Measurements from ENCODE around the gene TTC28. TPM values are rescaled to one million over a fixed set of nuclear protein-coding genes. Genes with fewer than 3 reads are reported as not detected.

The TTC28 gene
- total RNA-seq, 1 donor from 2014 or later, result 46.2 TPM

DNA sequence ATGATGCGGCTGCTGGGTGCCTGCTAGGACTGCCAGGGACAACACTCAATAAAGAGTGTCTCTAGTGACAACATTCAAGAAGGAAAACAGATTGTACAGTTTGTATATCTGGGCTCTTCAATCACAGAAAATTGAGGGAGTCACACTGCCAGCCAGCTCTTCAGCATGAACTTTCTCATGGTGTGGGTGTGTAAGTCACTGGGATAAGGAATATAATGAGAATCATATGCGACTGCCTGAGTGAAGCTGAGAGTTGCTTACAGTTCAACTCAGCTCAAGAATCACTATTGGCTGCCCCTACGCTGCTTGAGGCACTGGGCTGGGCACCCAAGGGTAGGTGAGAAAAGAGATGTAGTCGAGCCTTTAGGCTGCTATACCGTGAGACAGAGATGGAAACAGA is 432.5 kb downstream of the TTC28 start:
- H3K27ac ChIP-seq, result no peak overlapping the region
- H3K4me3 ChIP-seq, result no peak overlapping the region
- no peak overlapping the region for H2AFZ ChIP-seq (replicated peaks)
- peaks cover 55% of the 10 kb centered on the region for H3K4me1 Mint-ChIP-seq
- H3K4me1 ChIP-seq, result peaks cover 31% of the 10 kb centered on the region
- H3K79me2 ChIP-seq (ENCODE audit: low read depth), result peaks cover 3% of the 10 kb centered on the region
- no peak for DNase-seq (ENCODE audit: low spot score)
- no peaks in the 10 kb centered on the region for H3F3A ChIP-seq (ENCODE audit: low read depth)
- no peaks in the 10 kb centered on the region for H3K27me3 Mint-ChIP-seq (ENCODE audit: insufficient read depth, low read depth)
- peaks cover 69% of the 10 kb centered on the region for H4K20me1 ChIP-seq (ENCODE audit: low read depth)
- no peaks in the 10 kb centered on the region for H3K9me3 ChIP-seq (ENCODE audit: low read depth)
- H3K36me3 Mint-ChIP-seq, result no peaks in the 10 kb centered on the region
- no peak overlapping the region for H3K4me2 ChIP-seq
- H3K9me3 Mint-ChIP-seq, result no peaks in the 10 kb centered on the region
- H3K9ac ChIP-seq, result no peak overlapping the region
- H3K4me3 Mint-ChIP-seq, result no peak overlapping the region
- no peak for TF ChIP-seq CTCF (IDR thresholded peaks at IDR 0.05)
- TF ChIP-seq EZH2phosphoT487 (IDR thresholded peaks at IDR 0.05), result no peak
- TF ChIP-seq EZH2 (IDR thresholded peaks at IDR 0.05), result no peak
- no peak overlapping the region for H3K27ac Mint-ChIP-seq
- H3K36me3 ChIP-seq, result no peaks in the 10 kb centered on the region
- peaks cover 74% of the 10 kb centered on the region for H3K27me3 ChIP-seq

GRCh38 chr22:28246397-28246796 is 433.2 kb downstream of the TTC28 start:
- TF ChIP-seq EZH2phosphoT487 (IDR thresholded peaks at IDR 0.05) (no peak), CTCF (IDR thresholded peaks at IDR 0.05) (no peak), EZH2 (IDR thresholded peaks at IDR 0.05) (no peak)
- Mint-ChIP-seq H3K27me3 (ENCODE audit: insufficient read depth, low read depth) (no peaks in the 10 kb centered on the region), H3K4me3 (no peak overlapping the region), H3K36me3 (no peaks in the 10 kb centered on the region), H3K9me3 (no peaks in the 10 kb centered on the region), H3K27ac (no peak overlapping the region), H3K4me1 (peaks cover 55% of the 10 kb centered on the region)
- no peak overlapping the region for H3K4me2 ChIP-seq
- no peak for DNase-seq (ENCODE audit: low spot score)
- no peak overlapping the region for H3K4me3 ChIP-seq
- no peaks in the 10 kb centered on the region for H3F3A ChIP-seq (ENCODE audit: low read depth)
- H3K36me3 ChIP-seq, result no peaks in the 10 kb centered on the region
- no peak overlapping the region for H3K9ac ChIP-seq
- H4K20me1 ChIP-seq (ENCODE audit: low read depth), result peaks cover 75% of the 10 kb centered on the region
- H3K4me1 ChIP-seq, result peaks cover 31% of the 10 kb centered on the region
- H3K79me2 ChIP-seq (ENCODE audit: low read depth), result peaks cover 3% of the 10 kb centered on the region
- H3K9me3 ChIP-seq (ENCODE audit: low read depth), result no peaks in the 10 kb centered on the region
- H3K27ac ChIP-seq, result no peak overlapping the region
- H2AFZ ChIP-seq (replicated peaks), result no peak overlapping the region
- H3K27me3 ChIP-seq, result peaks cover 67% of the 10 kb centered on the region

DNA sequence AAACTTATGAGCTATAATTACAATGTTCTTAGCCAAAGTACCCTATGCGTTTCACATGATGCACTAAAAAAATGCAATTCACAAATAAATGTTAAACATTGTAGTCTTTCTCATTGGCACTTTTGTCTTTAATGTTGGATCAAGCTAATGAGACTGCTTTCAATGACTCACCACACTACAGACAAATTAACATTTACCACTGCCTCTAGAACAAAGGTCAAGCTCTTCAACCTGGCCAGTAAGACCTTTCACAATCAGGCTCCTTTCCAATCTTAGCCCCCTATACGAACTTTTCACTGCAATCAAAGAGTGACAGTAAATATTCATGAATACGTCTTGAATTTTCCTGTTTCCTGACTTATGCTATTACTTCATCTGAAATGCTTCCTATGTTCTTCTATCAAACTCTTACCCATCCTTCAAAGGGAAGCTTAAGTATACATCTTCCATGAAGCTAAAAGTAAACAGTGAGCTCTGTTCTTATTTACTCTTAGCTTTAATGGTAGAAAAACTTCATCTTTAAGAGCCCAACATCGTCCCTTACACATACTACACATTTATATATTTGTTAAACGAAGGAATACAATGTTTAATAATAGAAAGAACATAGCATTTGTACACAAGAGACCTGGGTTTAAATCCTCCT is 433.9 kb downstream of the TTC28 start:
- H3F3A ChIP-seq (ENCODE audit: low read depth), result no peaks in the 10 kb centered on the region
- TF ChIP-seq EZH2 (IDR thresholded peaks at IDR 0.05) (no peak), CTCF (IDR thresholded peaks at IDR 0.05) (no peak), EZH2phosphoT487 (IDR thresholded peaks at IDR 0.05) (no peak)
- no peaks in the 10 kb centered on the region for H3K36me3 ChIP-seq
- no peaks in the 10 kb centered on the region for H3K27me3 Mint-ChIP-seq (ENCODE audit: insufficient read depth, low read depth)
- H2AFZ ChIP-seq (replicated peaks), result no peak overlapping the region
- no peak overlapping the region for H3K27ac Mint-ChIP-seq
- H3K9me3 Mint-ChIP-seq, result no peaks in the 10 kb centered on the region
- H3K4me1 ChIP-seq, result peaks cover 31% of the 10 kb centered on the region
- H3K4me1 Mint-ChIP-seq, result peaks cover 55% of the 10 kb centered on the region
- H3K4me2 ChIP-seq, result no peak overlapping the region
- H3K27ac ChIP-seq, result no peak overlapping the region
- peaks cover 75% of the 10 kb centered on the region for H4K20me1 ChIP-seq (ENCODE audit: low read depth)
- no peaks in the 10 kb centered on the region for H3K9me3 ChIP-seq (ENCODE audit: low read depth)
- H3K36me3 Mint-ChIP-seq, result no peaks in the 10 kb centered on the region
- H3K79me2 ChIP-seq (ENCODE audit: low read depth), result peaks cover 3% of the 10 kb centered on the region
- peaks cover 60% of the 10 kb centered on the region for H3K27me3 ChIP-seq
- DNase-seq (ENCODE audit: low spot score), result no peak
- H3K9ac ChIP-seq, result no peak overlapping the region
- no peak overlapping the region for H3K4me3 Mint-ChIP-seq
- no peak overlapping the region for H3K4me3 ChIP-seq
